Neural progenitor cell (in vitro differentiated cells): Measurements from ENCODE around the gene LPO. TPM values are rescaled to one million over a fixed set of nuclear protein-coding genes. Genes with fewer than 3 reads are reported as not detected.

Experiments
- DNase-seq: peaks from one replicate; pipeline ENCODE4 v3.0.0-alpha.2; 2016; ENCODE audit warnings: low spot score
- H2AFZ ChIP-seq: fragments of 200-600 bp; sonication (generic); replicated peaks from 2 replicates; pipeline ENCODE4 v1.6.1; 2016; ENCODE audit warnings: antibody characterized with exemption
- H3F3A ChIP-seq: fragments of 200-600 bp; sonication (generic); 2 replicates; pipeline ENCODE4 v1.6.1; 2016; ENCODE audit warnings: antibody characterized with exemption, low read depth
- H3K27ac ChIP-seq: fragments of 200-600 bp; sonication (generic); 2 replicates; pipeline ENCODE4 v1.5.1; 2016; ENCODE audit warnings: mild to moderate bottlenecking
- H3K27me3 ChIP-seq: fragments of 200-600 bp; sonication (generic); 2 replicates; pipeline ENCODE4 v1.6.1; 2016; ENCODE audit warnings: mild to moderate bottlenecking, moderate library complexity
- H3K36me3 ChIP-seq: fragments of 200-600 bp; sonication (generic); 2 replicates; pipeline ENCODE4 v1.5.1; 2016
- H3K4me1 ChIP-seq: fragments of 200-600 bp; sonication (generic); 2 replicates; pipeline ENCODE4 v1.6.1; 2016; ENCODE audit warnings: mixed run types
- H3K4me2 ChIP-seq: fragments of 200-600 bp; sonication (generic); 2 replicates; pipeline ENCODE4 v1.6.1; 2016
- H3K4me3 ChIP-seq: fragments of 200-600 bp; sonication (generic); 2 replicates; pipeline ENCODE4 v1.5.1; 2016
- H3K79me2 ChIP-seq: fragments of 200-600 bp; sonication (generic); 2 replicates; pipeline ENCODE4 v1.6.1; 2016; ENCODE audit warnings: low read depth
- H3K9ac ChIP-seq: fragments of 200-600 bp; sonication (generic); 2 replicates; pipeline ENCODE4 v1.6.1; 2016
- H3K9me3 ChIP-seq: fragments of 200-600 bp; sonication (generic); 2 replicates; pipeline ENCODE4 v1.5.1; 2016; ENCODE audit warnings: low read depth
- H4K20me1 ChIP-seq: fragments of 200-600 bp; sonication (generic); 2 replicates; pipeline ENCODE4 v1.6.1; 2016; ENCODE audit warnings: low read depth
- H3K27ac Mint-ChIP-seq: 3 replicates; pipeline ENCODE4 v1.8.0; 2021; ENCODE audit warnings: mixed read lengths
- H3K27me3 Mint-ChIP-seq: 2 replicates; pipeline ENCODE4 v1.8.0; 2022; ENCODE audit warnings: low read depth, mild to moderate bottlenecking, inconsistent platforms, moderate library complexity, mixed read lengths; ENCODE audit not compliant: insufficient read depth
- H3K36me3 Mint-ChIP-seq: 3 replicates; pipeline ENCODE4 v1.8.0; 2021; ENCODE audit warnings: mixed read lengths
- H3K4me1 Mint-ChIP-seq: 3 replicates; pipeline ENCODE4 v1.8.0; 2021; ENCODE audit warnings: mixed read lengths
- H3K4me3 Mint-ChIP-seq: 3 replicates; pipeline ENCODE4 v1.8.0; 2021; ENCODE audit warnings: mild to moderate bottlenecking, moderate library complexity, mixed read lengths
- H3K9me3 Mint-ChIP-seq: 3 replicates; pipeline ENCODE4 v1.8.0; 2020; ENCODE audit warnings: mixed read lengths
- EZH2 ChIP-seq: fragments of 200-600 bp; sonication (generic); IDR thresholded peaks from 2 replicates; pipeline ENCODE4 v1.6.1; 2017; ENCODE audit warnings: antibody characterized with exemption, mild to moderate bottlenecking, moderate library complexity
- EZH2phosphoT487 ChIP-seq: fragments of 200-600 bp; sonication (generic); IDR thresholded peaks from 2 replicates; pipeline ENCODE4 v1.6.1; 2017; ENCODE audit warnings: antibody characterized with exemption
- total RNA-seq: library from RNA; depleted of rRNA; stranded (reverse); fragments of >200 nt; gene quantifications from 2 replicates; pipeline ENCODE4 v1.2.3, GENCODE V29; 2015; ENCODE audit warnings: low replicate concordance
- TF ChIP-seq, protein P1 (sequence below): fragments of 200-600 bp; sonication (generic); IDR thresholded peaks from 2 replicates; pipeline ENCODE4 v1.5.1; 2017; ENCODE audit warnings: antibody characterized with exemption, mild to moderate bottlenecking

Gene LPO
- total RNA-seq, 1 donor from 2014 or later: not detected

- H3K27me3 Mint-ChIP-seq: peaks cover 2% of the 10 kb centered on the region
- Histone ChIP-seq H3K4me3 (no peak overlapping the region), H3K36me3 (no peaks in the 10 kb centered on the region), H3K27ac (no peak overlapping the region), H3F3A (no peaks in the 10 kb centered on the region), H3K4me2 (no peak overlapping the region), H2AFZ (no peak overlapping the region), H3K27me3 (peaks cover 5% of the 10 kb centered on the region), H3K4me1 (peaks cover 2% of the 10 kb centered on the region), H3K9me3 (no peaks in the 10 kb centered on the region), H3K9ac (no peak overlapping the region), H3K79me2 (no peaks in the 10 kb centered on the region), H4K20me1 (no peaks in the 10 kb centered on the region)
- no peak for DNase-seq
- no peak overlapping the region for H3K4me3 Mint-ChIP-seq
- no peak for TF ChIP-seq EZH2
- TF ChIP-seq EZH2phosphoT487: no peak
- H3K9me3 Mint-ChIP-seq: peaks cover 2% of the 10 kb centered on the region
- H3K27ac Mint-ChIP-seq: no peak overlapping the region
- peaks cover 4% of the 10 kb centered on the region for H3K4me1 Mint-ChIP-seq
- no peaks in the 10 kb centered on the region for H3K36me3 Mint-ChIP-seq
These were observed 40.8 kb downstream of the LPO start for GRCh38 chr17:58279016-58279711.

GRCh38 chr17:58279736-58280479, 41.5 kb downstream of the LPO start:
- Histone ChIP-seq H3K9me3 (no peaks in the 10 kb centered on the region), H3K4me2 (no peak overlapping the region), H3K27ac (no peak overlapping the region), H3K79me2 (no peaks in the 10 kb centered on the region), H4K20me1 (no peaks in the 10 kb centered on the region), H3K27me3 (peaks cover 5% of the 10 kb centered on the region), H3F3A (no peaks in the 10 kb centered on the region), H3K36me3 (no peaks in the 10 kb centered on the region), H3K4me1 (peaks cover 9% of the 10 kb centered on the region), H3K9ac (no peak overlapping the region), H3K4me3 (no peak overlapping the region), H2AFZ (no peak overlapping the region)
- no peak for DNase-seq
- peaks cover 2% of the 10 kb centered on the region for H3K27me3 Mint-ChIP-seq
- no peaks in the 10 kb centered on the region for H3K9me3 Mint-ChIP-seq
- peaks cover 9% of the 10 kb centered on the region for H3K4me1 Mint-ChIP-seq
- H3K4me3 Mint-ChIP-seq: no peak overlapping the region
- H3K36me3 Mint-ChIP-seq: no peaks in the 10 kb centered on the region
- no peak overlapping the region for H3K27ac Mint-ChIP-seq
- TF ChIP-seq, protein P1, sequence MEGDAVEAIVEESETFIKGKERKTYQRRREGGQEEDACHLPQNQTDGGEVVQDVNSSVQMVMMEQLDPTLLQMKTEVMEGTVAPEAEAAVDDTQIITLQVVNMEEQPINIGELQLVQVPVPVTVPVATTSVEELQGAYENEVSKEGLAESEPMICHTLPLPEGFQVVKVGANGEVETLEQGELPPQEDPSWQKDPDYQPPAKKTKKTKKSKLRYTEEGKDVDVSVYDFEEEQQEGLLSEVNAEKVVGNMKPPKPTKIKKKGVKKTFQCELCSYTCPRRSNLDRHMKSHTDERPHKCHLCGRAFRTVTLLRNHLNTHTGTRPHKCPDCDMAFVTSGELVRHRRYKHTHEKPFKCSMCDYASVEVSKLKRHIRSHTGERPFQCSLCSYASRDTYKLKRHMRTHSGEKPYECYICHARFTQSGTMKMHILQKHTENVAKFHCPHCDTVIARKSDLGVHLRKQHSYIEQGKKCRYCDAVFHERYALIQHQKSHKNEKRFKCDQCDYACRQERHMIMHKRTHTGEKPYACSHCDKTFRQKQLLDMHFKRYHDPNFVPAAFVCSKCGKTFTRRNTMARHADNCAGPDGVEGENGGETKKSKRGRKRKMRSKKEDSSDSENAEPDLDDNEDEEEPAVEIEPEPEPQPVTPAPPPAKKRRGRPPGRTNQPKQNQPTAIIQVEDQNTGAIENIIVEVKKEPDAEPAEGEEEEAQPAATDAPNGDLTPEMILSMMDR: no peak
- TF ChIP-seq EZH2phosphoT487 (no peak), EZH2 (no peak)

GRCh38 chr17:58280480-58281217, 42.3 kb downstream of the LPO start, which contains the start of gene MPO:
MPO (minus strand) TSS chr17:58280935; CDS start chr17:58280758, 177 bp downstream.
- Histone ChIP-seq H3K4me2 (no peak within 1 kb of the TSS), H3K27ac (no peak within 1 kb of the TSS), H3K79me2 (no peaks in the 10 kb centered on the region), H3K4me3 (no peak within 1 kb of the TSS), H3K4me1 (peaks cover 13% of the 10 kb centered on the region), H3F3A (no peaks in the 10 kb centered on the region), H3K27me3 (peaks cover 5% of the 10 kb centered on the region), H3K9me3 (no peaks in the 10 kb centered on the region), H2AFZ (no peak within 1 kb of the TSS), H3K36me3 (no peaks in the 10 kb centered on the region), H4K20me1 (no peaks in the 10 kb centered on the region), H3K9ac (no peak within 1 kb of the TSS)
- Mint-ChIP-seq H3K4me3 (no peak within 1 kb of the TSS), H3K27ac (no peak within 1 kb of the TSS), H3K4me1 (peaks cover 9% of the 10 kb centered on the region), H3K36me3 (no peaks in the 10 kb centered on the region), H3K27me3 (peaks cover 2% of the 10 kb centered on the region), H3K9me3 (no peaks in the 10 kb centered on the region)
- TF ChIP-seq, protein P1: no peak
- TF ChIP-seq EZH2phosphoT487 (no peak), EZH2 (no peak)
- DNase-seq: no peak
